ENCODE data around the gene FAM131C. TPM values are rescaled to one million over a fixed set of nuclear protein-coding genes. Genes with fewer than 3 reads are reported as not detected.

FAM131C gene
- total and polyA plus RNA-seq, 2 experiments from 2014 or later, result 0.71 to 1.3 TPM

DNA sequence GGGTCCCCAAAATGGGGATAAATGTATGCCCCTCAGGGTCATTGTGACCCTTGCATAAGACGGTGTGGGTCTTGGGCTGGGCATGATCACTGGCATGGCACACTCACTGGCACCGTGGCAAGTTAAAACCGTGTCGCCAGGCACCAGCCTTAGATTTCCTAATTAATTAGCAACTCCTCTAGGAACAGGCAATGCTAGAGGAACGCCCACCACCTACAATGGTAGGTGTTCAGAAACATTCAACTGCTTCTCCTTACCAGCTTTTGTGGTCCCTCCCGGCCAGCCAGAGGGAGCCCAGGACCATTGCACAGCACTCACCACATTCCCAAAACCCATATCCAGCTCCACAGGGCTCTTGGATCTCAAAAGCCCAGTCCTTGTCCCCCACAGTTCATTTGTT is 46.1 kb upstream of the FAM131C start (continued):
- TF ChIP-seq, protein P1, sequence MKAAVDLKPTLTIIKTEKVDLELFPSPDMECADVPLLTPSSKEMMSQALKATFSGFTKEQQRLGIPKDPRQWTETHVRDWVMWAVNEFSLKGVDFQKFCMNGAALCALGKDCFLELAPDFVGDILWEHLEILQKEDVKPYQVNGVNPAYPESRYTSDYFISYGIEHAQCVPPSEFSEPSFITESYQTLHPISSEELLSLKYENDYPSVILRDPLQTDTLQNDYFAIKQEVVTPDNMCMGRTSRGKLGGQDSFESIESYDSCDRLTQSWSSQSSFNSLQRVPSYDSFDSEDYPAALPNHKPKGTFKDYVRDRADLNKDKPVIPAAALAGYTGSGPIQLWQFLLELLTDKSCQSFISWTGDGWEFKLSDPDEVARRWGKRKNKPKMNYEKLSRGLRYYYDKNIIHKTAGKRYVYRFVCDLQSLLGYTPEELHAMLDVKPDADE (IDR thresholded peaks at IDR 0.05), result no peak
- TF ChIP-seq, protein P2, sequence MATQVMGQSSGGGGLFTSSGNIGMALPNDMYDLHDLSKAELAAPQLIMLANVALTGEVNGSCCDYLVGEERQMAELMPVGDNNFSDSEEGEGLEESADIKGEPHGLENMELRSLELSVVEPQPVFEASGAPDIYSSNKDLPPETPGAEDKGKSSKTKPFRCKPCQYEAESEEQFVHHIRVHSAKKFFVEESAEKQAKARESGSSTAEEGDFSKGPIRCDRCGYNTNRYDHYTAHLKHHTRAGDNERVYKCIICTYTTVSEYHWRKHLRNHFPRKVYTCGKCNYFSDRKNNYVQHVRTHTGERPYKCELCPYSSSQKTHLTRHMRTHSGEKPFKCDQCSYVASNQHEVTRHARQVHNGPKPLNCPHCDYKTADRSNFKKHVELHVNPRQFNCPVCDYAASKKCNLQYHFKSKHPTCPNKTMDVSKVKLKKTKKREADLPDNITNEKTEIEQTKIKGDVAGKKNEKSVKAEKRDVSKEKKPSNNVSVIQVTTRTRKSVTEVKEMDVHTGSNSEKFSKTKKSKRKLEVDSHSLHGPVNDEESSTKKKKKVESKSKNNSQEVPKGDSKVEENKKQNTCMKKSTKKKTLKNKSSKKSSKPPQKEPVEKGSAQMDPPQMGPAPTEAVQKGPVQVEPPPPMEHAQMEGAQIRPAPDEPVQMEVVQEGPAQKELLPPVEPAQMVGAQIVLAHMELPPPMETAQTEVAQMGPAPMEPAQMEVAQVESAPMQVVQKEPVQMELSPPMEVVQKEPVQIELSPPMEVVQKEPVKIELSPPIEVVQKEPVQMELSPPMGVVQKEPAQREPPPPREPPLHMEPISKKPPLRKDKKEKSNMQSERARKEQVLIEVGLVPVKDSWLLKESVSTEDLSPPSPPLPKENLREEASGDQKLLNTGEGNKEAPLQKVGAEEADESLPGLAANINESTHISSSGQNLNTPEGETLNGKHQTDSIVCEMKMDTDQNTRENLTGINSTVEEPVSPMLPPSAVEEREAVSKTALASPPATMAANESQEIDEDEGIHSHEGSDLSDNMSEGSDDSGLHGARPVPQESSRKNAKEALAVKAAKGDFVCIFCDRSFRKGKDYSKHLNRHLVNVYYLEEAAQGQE (IDR thresholded peaks at IDR 0.05; ENCODE audit: unreplicated experiment), result no peak
- TF ChIP-seq EZH2 (IDR thresholded peaks at IDR 0.05; ENCODE audit: low read depth, unreplicated experiment), result no peak
- no peak for TF ChIP-seq NANOG (IDR thresholded peaks at IDR 0.05; ENCODE audit: borderline replicate concordance)

DNA sequence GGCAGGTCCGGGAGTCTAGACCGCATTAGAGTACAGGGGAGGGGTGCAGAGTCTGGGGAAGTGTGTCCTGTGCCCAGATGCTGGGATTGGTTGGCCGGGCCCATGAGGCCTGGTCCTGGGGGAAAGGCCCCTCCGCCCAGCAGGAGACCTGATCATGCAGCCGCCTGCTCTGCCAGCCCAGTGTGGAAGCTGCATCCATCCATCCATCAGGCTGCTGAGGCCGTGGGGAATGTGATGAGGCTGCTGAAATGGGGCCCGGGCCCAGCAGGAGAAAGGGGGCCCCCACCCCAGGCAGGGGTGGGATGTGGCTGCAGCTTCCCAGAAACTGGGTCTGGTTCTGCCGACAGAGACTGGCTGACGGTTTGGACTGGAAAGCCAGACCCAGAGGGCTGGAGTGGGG is 45.3 kb upstream of the FAM131C start:
- no peak for DNase-seq (ENCODE audit: low spot score)
- no peaks in the 10 kb centered on the region for H3K9me3 Mint-ChIP-seq
- H3K4me3 ChIP-seq, result no peak overlapping the region
- no peaks in the 10 kb centered on the region for H3K27me3 ChIP-seq (ENCODE audit: insufficient read depth)
- H3F3A ChIP-seq (replicated peaks; ENCODE audit: low read depth), result 0 out of 2 replicates have a peak, but pooled peaks cover 8% of the 10 kb centered on the region
- H3K4me3 Mint-ChIP-seq, result no peak overlapping the region
- peaks cover 12% of the 10 kb centered on the region for H3K27me3 Mint-ChIP-seq (ENCODE audit: insufficient read depth, low read depth, poor library complexity)
- no peak for ATAC-seq
- peaks cover 66% of the 10 kb centered on the region for H3K4me1 Mint-ChIP-seq
- TF ChIP-seq, protein P3, sequence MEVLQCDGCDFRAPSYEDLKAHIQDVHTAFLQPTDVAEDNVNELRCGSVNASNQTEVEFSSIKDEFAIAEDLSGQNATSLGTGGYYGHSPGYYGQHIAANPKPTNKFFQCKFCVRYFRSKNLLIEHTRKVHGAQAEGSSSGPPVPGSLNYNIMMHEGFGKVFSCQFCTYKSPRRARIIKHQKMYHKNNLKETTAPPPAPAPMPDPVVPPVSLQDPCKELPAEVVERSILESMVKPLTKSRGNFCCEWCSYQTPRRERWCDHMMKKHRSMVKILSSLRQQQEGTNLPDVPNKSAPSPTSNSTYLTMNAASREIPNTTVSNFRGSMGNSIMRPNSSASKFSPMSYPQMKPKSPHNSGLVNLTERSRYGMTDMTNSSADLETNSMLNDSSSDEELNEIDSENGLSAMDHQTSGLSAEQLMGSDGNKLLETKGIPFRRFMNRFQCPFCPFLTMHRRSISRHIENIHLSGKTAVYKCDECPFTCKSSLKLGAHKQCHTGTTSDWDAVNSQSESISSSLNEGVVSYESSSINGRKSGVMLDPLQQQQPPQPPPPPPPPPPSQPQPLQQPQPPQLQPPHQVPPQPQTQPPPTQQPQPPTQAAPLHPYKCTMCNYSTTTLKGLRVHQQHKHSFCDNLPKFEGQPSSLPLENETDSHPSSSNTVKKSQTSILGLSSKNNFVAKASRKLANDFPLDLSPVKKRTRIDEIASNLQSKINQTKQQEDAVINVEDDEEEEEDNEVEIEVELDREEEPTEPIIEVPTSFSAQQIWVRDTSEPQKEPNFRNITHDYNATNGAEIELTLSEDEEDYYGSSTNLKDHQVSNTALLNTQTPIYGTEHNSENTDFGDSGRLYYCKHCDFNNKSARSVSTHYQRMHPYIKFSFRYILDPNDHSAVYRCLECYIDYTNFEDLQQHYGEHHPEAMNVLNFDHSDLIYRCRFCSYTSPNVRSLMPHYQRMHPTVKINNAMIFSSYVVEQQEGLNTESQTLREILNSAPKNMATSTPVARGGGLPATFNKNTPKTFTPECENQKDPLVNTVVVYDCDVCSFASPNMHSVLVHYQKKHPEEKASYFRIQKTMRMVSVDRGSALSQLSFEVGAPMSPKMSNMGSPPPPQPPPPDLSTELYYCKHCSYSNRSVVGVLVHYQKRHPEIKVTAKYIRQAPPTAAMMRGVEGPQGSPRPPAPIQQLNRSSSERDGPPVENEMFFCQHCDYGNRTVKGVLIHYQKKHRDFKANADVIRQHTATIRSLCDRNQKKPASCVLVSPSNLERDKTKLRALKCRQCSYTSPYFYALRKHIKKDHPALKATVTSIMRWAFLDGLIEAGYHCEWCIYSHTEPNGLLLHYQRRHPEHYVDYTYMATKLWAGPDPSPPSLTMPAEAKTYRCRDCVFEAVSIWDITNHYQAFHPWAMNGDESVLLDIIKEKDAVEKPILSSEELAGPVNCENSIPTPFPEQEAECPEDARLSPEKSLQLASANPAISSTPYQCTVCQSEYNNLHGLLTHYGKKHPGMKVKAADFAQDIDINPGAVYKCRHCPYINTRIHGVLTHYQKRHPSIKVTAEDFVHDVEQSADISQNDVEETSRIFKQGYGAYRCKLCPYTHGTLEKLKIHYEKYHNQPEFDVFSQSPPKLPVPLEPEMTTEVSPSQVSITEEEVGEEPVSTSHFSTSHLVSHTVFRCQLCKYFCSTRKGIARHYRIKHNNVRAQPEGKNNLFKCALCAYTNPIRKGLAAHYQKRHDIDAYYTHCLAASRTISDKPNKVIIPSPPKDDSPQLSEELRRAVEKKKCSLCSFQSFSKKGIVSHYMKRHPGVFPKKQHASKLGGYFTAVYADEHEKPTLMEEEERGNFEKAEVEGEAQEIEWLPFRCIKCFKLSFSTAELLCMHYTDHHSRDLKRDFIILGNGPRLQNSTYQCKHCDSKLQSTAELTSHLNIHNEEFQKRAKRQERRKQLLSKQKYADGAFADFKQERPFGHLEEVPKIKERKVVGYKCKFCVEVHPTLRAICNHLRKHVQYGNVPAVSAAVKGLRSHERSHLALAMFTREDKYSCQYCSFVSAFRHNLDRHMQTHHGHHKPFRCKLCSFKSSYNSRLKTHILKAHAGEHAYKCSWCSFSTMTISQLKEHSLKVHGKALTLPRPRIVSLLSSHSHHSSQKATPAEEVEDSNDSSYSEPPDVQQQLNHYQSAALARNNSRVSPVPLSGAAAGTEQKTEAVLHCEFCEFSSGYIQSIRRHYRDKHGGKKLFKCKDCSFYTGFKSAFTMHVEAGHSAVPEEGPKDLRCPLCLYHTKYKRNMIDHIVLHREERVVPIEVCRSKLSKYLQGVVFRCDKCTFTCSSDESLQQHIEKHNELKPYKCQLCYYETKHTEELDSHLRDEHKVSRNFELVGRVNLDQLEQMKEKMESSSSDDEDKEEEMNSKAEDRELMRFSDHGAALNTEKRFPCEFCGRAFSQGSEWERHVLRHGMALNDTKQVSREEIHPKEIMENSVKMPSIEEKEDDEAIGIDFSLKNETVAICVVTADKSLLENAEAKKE (CRISPR knock-in tag; IDR thresholded peaks at IDR 0.05), result no peak
- no peak for TF ChIP-seq JUNB (IDR thresholded peaks at IDR 0.05; ENCODE audit: unreplicated experiment)
- no peaks in the 10 kb centered on the region for H3K36me3 ChIP-seq (ENCODE audit: insufficient read depth)
- no peak overlapping the region for H3K4me2 ChIP-seq
- no peak overlapping the region for H2AFZ ChIP-seq
- no peaks in the 10 kb centered on the region for H3K9me2 ChIP-seq (ENCODE audit: insufficient read depth)
- no peaks in the 10 kb centered on the region for H3K79me2 ChIP-seq (replicated peaks; ENCODE audit: insufficient read depth)
- no peak overlapping the region for H3K27ac ChIP-seq (ENCODE audit: low read depth)
- H3K4me1 ChIP-seq (ENCODE audit: insufficient read depth), result peaks cover 54% of the 10 kb centered on the region
- peaks cover 10% of the 10 kb centered on the region for H3K36me3 Mint-ChIP-seq (ENCODE audit: low read depth)
- no peak overlapping the region for H3K27ac Mint-ChIP-seq
- H4K20me1 ChIP-seq (replicated peaks; ENCODE audit: insufficient read depth), result 0 out of 2 replicates have a peak, but pooled peaks cover 3% of the 10 kb centered on the region

Data from GM23338 (cell line).